Mucosa of descending colon (tissue), 3 donors: Measurements from ENCODE around the gene UBE2G1. TPM values are rescaled to one million over a fixed set of nuclear protein-coding genes. Genes with fewer than 3 reads are reported as not detected.

Source experiments
- ATAC-seq: fragments of 200-7000 bp; cut with Tn5 transposase; one replicate; pipeline ENCODE4 v1.9.1; 2020; ENCODE audit warnings: mild to moderate bottlenecking, moderate library complexity
- DNase-seq, 3 donors: peaks; one replicate each; pipeline ENCODE4 v3.0.0-alpha.2; 2020
- H3K36me3 ChIP-seq: fragments of 200-600 bp; one replicate; pipeline ENCODE4 v1.8.0; 2021; ENCODE audit warnings: low read depth, mild to moderate bottlenecking
- H3K4me1 ChIP-seq: fragments of 200-600 bp; one replicate; pipeline ENCODE4 v1.8.0; 2021; ENCODE audit warnings: low read depth, mild to moderate bottlenecking
- H3K4me3 ChIP-seq: fragments of 200-600 bp; one replicate; pipeline ENCODE4 v1.8.0; 2021; ENCODE audit warnings: mild to moderate bottlenecking
- H3K9me3 ChIP-seq: fragments of 200-600 bp; one replicate; pipeline ENCODE4 v1.8.0; 2021; ENCODE audit warnings: mild to moderate bottlenecking
- CTCF ChIP-seq: fragments of 200-600 bp; IDR thresholded peaks from one replicate; pipeline ENCODE4 v1.8.0; 2022; ENCODE audit warnings: antibody characterized with exemption, mild to moderate bottlenecking
- intact Hi-C, 2 donors: fragments of 100-400 bp; cut with DNase I in 1 of 2; cut with micrococcal nuclease in 1 of 2; formaldehyde crosslinking; loops; one replicate each; pipeline versions ENCODE4 v1.11.0 to v1.11.1; 2022; cut with DNase I, micrococcal nuclease
- total RNA-seq, 3 donors: library from RNA; stranded (reverse); fragmentation: NEBNext Ultra II Directional in 2 of 3; extraction: Animal tissue kit (Norgen Biotek cat#: 25700) in 2 of 3; gene quantifications; one replicate each; pipeline versions ENCODE4 v1.2.1 to v1.2.4, GENCODE V29; 2021 to 2023
- donor health status: DM: no; HTN: no; CAD: no; lungs with moderate emphysema.
- donor health status: DM: no; HTN: no; CAD: no.
- donor health status: DM: no; HTN: yes; CAD: no.

UBE2G1 gene
- total RNA-seq, 3 donors from 2014 or later = 51.9 to 103 (median 56.7) TPM

DNA sequence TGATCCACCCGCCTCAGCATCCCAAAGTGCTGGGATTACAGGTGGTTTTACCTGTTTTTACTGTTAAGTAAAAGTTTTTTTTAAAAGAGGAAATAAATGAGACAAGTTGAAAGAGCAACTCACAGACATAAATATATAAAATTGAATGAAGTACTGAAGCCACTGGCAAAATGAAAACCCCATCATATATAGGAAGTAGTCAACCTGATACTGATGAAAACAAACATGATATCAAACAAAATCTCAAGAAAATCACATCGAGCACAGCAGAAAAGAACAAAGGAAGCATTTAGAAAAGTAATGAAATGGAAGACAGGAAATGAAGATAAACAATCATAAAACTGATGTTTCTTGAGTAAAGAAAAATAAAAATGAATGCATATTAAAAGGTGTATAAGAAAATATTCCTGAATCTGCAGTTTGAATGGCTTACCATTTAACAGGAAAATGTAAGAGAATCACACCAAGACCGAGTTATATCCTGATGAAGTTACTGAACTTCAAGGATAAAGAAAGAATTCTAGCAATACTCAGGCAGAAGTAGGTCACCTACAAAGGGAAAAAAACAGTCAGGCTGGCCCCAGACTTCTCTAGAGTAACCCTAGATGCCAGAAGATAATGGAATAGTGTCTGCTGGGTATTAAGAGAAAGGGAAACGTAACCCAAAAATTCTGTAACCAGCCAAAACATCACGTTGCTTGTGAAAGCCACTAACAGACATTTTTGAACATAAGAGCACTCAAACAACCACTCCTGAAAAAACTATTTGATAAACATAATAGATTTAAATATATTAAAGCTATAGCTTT is 31.5 kb downstream of the UBE2G1 start:
- no peak for ATAC-seq
- no peak for TF ChIP-seq CTCF
- Histone ChIP-seq H3K4me1 (no peaks in the 10 kb centered on the region), H3K9me3 (no peaks in the 10 kb centered on the region), H3K36me3 (no peaks in the 10 kb centered on the region), H3K4me3 (no peak overlapping the region)
- DNase-seq = no peak
- intact Hi-C loops = no loop called here

DNA sequence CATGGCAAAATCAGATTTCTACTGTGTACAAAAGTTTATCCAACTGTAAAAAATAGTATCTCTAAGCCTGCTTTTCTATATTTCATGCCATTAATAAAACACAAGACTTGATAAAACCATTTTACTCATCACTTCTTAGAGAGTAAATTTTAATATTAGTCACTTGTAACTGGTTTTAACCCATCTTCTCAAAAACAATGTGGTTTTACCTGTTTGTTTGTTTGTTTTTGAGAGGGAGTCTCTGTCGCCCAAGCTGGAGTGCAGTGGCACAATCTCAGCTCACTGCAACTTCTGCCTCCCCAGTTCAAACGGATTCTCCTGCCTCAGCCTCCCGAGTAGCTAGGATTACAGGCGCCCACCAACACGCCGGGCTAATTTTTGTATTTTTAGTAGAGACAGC is 32.1 kb downstream of the UBE2G1 start:
- Histone ChIP-seq H3K36me3 (no peaks in the 10 kb centered on the region), H3K4me1 (no peaks in the 10 kb centered on the region), H3K4me3 (no peak overlapping the region), H3K9me3 (no peaks in the 10 kb centered on the region)
- TF ChIP-seq CTCF = no peak
- intact Hi-C loops = no loop called here
- ATAC-seq (no peak), DNase-seq (no peak)

GRCh38 chr17:4333041-4333440 is 33.4 kb downstream of the UBE2G1 start:
- intact Hi-C loops = no loop called here
- TF ChIP-seq CTCF = no peak
- Histone ChIP-seq H3K4me1 (no peaks in the 10 kb centered on the region), H3K36me3 (no peaks in the 10 kb centered on the region), H3K4me3 (no peak overlapping the region), H3K9me3 (no peaks in the 10 kb centered on the region)
- no peak for DNase-seq
- no peak for ATAC-seq

GRCh38 chr17:4332296-4332970 is 34.0 kb downstream of the UBE2G1 start:
- ATAC-seq (peak; percentile 24), DNase-seq (no peak)
- H3K4me3 ChIP-seq = no peak overlapping the region
- no peaks in the 10 kb centered on the region for H3K4me1 ChIP-seq
- no peaks in the 10 kb centered on the region for H3K36me3 ChIP-seq
- TF ChIP-seq CTCF = no peak
- intact Hi-C loops = no loop called here
- no peaks in the 10 kb centered on the region for H3K9me3 ChIP-seq

GRCh38 chr17:4331614-4332013 is 34.9 kb downstream of the UBE2G1 start:
- Histone ChIP-seq H3K4me1 (no peaks in the 10 kb centered on the region), H3K4me3 (no peak overlapping the region), H3K9me3 (no peaks in the 10 kb centered on the region), H3K36me3 (no peaks in the 10 kb centered on the region)
- TF ChIP-seq CTCF = no peak
- intact Hi-C loops = no loop called here
- DNase-seq = no peak
- ATAC-seq = no peak
